ENCODE results near the gene MYMK. TPM values are rescaled to one million over a fixed set of nuclear protein-coding genes. Genes with fewer than 3 reads are reported as not detected.
A peak's percentile ranks its signal among the peaks of the same experiment; 100 is the strongest.

Gene MYMK
- total RNA-seq, 1 donor from 2014 or later: not detected

GRCh38 chr9:133570691-133571080, 45.9 kb upstream of the MYMK start:
- H3K27ac ChIP-seq: no peak overlapping the region
- H3K9me3 ChIP-seq: no peaks in the 10 kb centered on the region
- intact Hi-C loops (cut with DNase I): no loop called here
- DNase-seq (no peak), ATAC-seq (no peak)
- peaks cover 6% of the 10 kb centered on the region for H3K36me3 ChIP-seq
- H3K4me1 ChIP-seq: peaks cover 9% of the 10 kb centered on the region
- H3K4me3 ChIP-seq: no peak overlapping the region
- H3K27me3 ChIP-seq (ENCODE audit: low read depth): no peaks in the 10 kb centered on the region
- no peak for TF ChIP-seq CTCF (IDR thresholded peaks at IDR 0.05)

- DNase-seq (peak; percentile 86), ATAC-seq (peak; percentile 71 to 83)
- Histone ChIP-seq H3K4me3 (no peak overlapping the region), H3K27me3 (ENCODE audit: low read depth) (no peaks in the 10 kb centered on the region), H3K27ac (no peak overlapping the region), H3K4me1 (peaks cover 12% of the 10 kb centered on the region), H3K9me3 (no peaks in the 10 kb centered on the region), H3K36me3 (peaks cover 6% of the 10 kb centered on the region)
- intact Hi-C loops (cut with DNase I): no loop called here
- no peak for TF ChIP-seq CTCF (IDR thresholded peaks at IDR 0.05)
Measured at GRCh38 chr9:133569891-133570690, 45.3 kb upstream of the MYMK start.

GRCh38 chr9:133569121-133569785, 44.5 kb upstream of the MYMK start:
- Histone ChIP-seq H3K9me3 (no peaks in the 10 kb centered on the region), H3K27me3 (ENCODE audit: low read depth) (no peaks in the 10 kb centered on the region), H3K4me1 (peaks cover 16% of the 10 kb centered on the region), H3K36me3 (peaks cover 6% of the 10 kb centered on the region), H3K4me3 (no peak overlapping the region), H3K27ac (no peak overlapping the region)
- no peak for TF ChIP-seq CTCF (IDR thresholded peaks at IDR 0.05)
- DNase-seq (no peak), ATAC-seq (no peak)
- intact Hi-C loops (cut with DNase I): no loop called here

DNA sequence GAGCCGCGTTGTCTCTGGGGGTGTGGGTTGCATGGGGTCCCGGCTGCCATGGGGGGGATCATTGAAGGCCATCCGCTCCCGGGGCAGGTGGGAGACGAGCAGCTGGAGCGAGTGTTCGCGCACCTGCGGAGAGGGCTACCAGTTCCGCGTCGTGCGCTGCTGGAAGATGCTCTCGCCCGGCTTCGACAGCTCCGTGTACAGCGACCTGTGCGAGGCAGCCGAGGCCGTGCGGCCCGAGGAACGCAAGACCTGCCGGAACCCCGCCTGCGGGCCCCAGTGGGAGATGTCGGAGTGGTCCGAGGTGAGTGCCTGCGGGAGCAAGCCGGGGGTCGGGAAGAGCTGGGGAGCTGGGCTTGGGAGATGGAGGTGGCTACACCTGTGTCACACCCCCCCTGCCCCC, 43.4 kb upstream of the MYMK start:
- H3K27ac ChIP-seq: no peak overlapping the region
- H3K4me1 ChIP-seq: peaks cover 20% of the 10 kb centered on the region
- H3K27me3 ChIP-seq (ENCODE audit: low read depth): no peaks in the 10 kb centered on the region
- no peak for TF ChIP-seq CTCF (IDR thresholded peaks at IDR 0.05)
- no peak overlapping the region for H3K4me3 ChIP-seq
- ATAC-seq (no peak), DNase-seq (no peak)
- no peaks in the 10 kb centered on the region for H3K9me3 ChIP-seq
- intact Hi-C loops (cut with DNase I): no loop called here
- H3K36me3 ChIP-seq: peaks cover 6% of the 10 kb centered on the region

GRCh38 chr9:133566817-133567216, 42.1 kb upstream of the MYMK start:
- TF ChIP-seq CTCF (IDR thresholded peaks at IDR 0.05): no peak
- intact Hi-C loops (cut with DNase I): no loop called here
- no peak overlapping the region for H3K4me3 ChIP-seq
- H3K27me3 ChIP-seq (ENCODE audit: low read depth): no peaks in the 10 kb centered on the region
- H3K4me1 ChIP-seq: peaks cover 15% of the 10 kb centered on the region
- no peaks in the 10 kb centered on the region for H3K9me3 ChIP-seq
- ATAC-seq (no peak), DNase-seq (no peak)
- peaks cover 6% of the 10 kb centered on the region for H3K36me3 ChIP-seq
- H3K27ac ChIP-seq: no peak overlapping the region

Measured in lower lobe of right lung (tissue), 2 donors.